Endothelial cell of umbilical vein (primary cell): Measurements from ENCODE around the gene HECA. TPM values are rescaled to one million over a fixed set of nuclear protein-coding genes. Genes with fewer than 3 reads are reported as not detected.

Source experiments
- BruUV-seq: library from RNA; stranded (reverse); fragments of 400-500 nt; replicated peaks from 2 replicates; lab custom pipeline; 2021; lab: Mats Ljungman, UMichigan
- CTCF ChIA-PET: fragments of 300-600, 350-600 bp; sonication (Branson Sonifier 250); formaldehyde crosslinking; loops from one replicate; lab custom pipeline; 2021; ENCODE audit warnings: antibody characterized with exemption, inconsistent platforms; lab: Charles Lee
- POLR2A ChIA-PET: fragments of 300-600, 350-600 bp; sonication (Branson Sonifier 250); formaldehyde crosslinking; loops from one replicate; lab custom pipeline; 2021; ENCODE audit warnings: antibody characterized with exemption, inconsistent platforms; lab: Charles Lee
- DNase-seq: peaks from one replicate; pipeline ENCODE4 v3.0.0-alpha.2; 2011; ENCODE audit warnings: low read depth, low spot score
- FAIRE-seq: peaks from 2 replicates; lab custom pipeline; 2011; peaks lifted over from hg19 to GRCh38; lab: Jason Lieb, UNC
- H2AFZ ChIP-seq: 2 replicates; pipeline ENCODE4 v1.6.0; 2012; ENCODE audit warnings: low read depth, low read length, control low read depth, inconsistent platforms
- H3K27ac ChIP-seq: 2 replicates; pipeline ENCODE4 v1.5.1; 2011; ENCODE audit warnings: low read depth, mild to moderate bottlenecking, control low read depth, low read length, moderate library complexity; ENCODE audit not compliant: insufficient read depth
- H3K27me3 ChIP-seq, 2 experiments: 2 replicates each; pipeline versions ENCODE4 v1.6.0 to v1.6.1; 2011; ENCODE audit warnings: low read length in 2 of 2, mixed read lengths in 1 of 2; ENCODE audit not compliant: control insufficient read depth in 2 of 2, insufficient read depth in 2 of 2
- H3K36me3 ChIP-seq, 2 experiments: 2 replicates in 1 of 2; 3 replicates in 1 of 2; pipeline ENCODE4 v1.5.1; 2011; ENCODE audit warnings: low read length in 2 of 2, mild to moderate bottlenecking in 1 of 2, moderate library complexity in 1 of 2; ENCODE audit not compliant: control insufficient read depth in 2 of 2, insufficient read depth in 2 of 2; ENCODE audit errors: extremely low read depth in 1 of 2
- H3K4me1 ChIP-seq: 3 replicates; pipeline ENCODE4 v1.5.1; 2011; ENCODE audit warnings: mild to moderate bottlenecking, low read length; ENCODE audit not compliant: control insufficient read depth, insufficient read depth; ENCODE audit errors: extremely low read depth
- H3K4me2 ChIP-seq: 2 replicates; pipeline ENCODE4 v1.6.1; 2011; ENCODE audit warnings: low read length, control low read depth, mixed read lengths; ENCODE audit not compliant: insufficient read depth
- H3K4me3 ChIP-seq, 3 experiments: fragments of 200-600 bp in 1 of 3; sonication (generic), shearing (Covaris generic) in 1 of 3; replicated peaks in 1 of 3; 2 replicates each; pipeline ENCODE4 v1.5.1; 2011 to 2016; ENCODE audit warnings: control low read depth in 3 of 3, low read length in 3 of 3, mild to moderate bottlenecking in 2 of 3, inconsistent platforms in 1 of 3, low read depth in 1 of 3, moderate library complexity in 1 of 3; ENCODE audit not compliant: insufficient read depth in 1 of 3
- H3K79me2 ChIP-seq: 2 replicates; pipeline ENCODE4 v1.6.0; 2012; ENCODE audit warnings: low read length, inconsistent platforms; ENCODE audit not compliant: control insufficient read depth, insufficient read depth
- H3K9ac ChIP-seq: replicated peaks from 2 replicates; pipeline ENCODE3; 2011; ENCODE audit warnings: low read length, control low read depth; ENCODE audit not compliant: insufficient read depth; ENCODE audit errors: extremely low read depth
- H3K9me1 ChIP-seq: replicated peaks from 3 replicates; pipeline ENCODE4 v1.6.0; 2011; ENCODE audit warnings: mild to moderate bottlenecking, low read length; ENCODE audit not compliant: control insufficient read depth, insufficient read depth; ENCODE audit errors: extremely low read depth
- H3K9me3 ChIP-seq: replicated peaks from 2 replicates; pipeline ENCODE4 v1.5.1; 2012; ENCODE audit warnings: low read length, inconsistent platforms; ENCODE audit not compliant: control insufficient read depth, insufficient read depth
- H4K20me1 ChIP-seq: replicated peaks from 2 replicates; pipeline ENCODE3; 2011; ENCODE audit warnings: mild to moderate bottlenecking, low read length; ENCODE audit not compliant: control insufficient read depth, insufficient read depth; ENCODE audit errors: extremely low read depth
- EZH2 ChIP-seq: IDR thresholded peaks from 2 replicates; pipeline ENCODE4 v1.6.1; 2012; ENCODE audit warnings: borderline replicate concordance, low read depth, mild to moderate bottlenecking, moderate library complexity, low read length, inconsistent platforms; ENCODE audit not compliant: severe bottlenecking
- FOS ChIP-seq: IDR thresholded peaks from 2 replicates; pipeline ENCODE4 v1.6.1; 2011; ENCODE audit warnings: mild to moderate bottlenecking, low read length, moderate library complexity, borderline replicate concordance; ENCODE audit not compliant: insufficient read depth
- GATA2 ChIP-seq: IDR thresholded peaks from 2 replicates; pipeline ENCODE4 v1.7.0; 2011; ENCODE audit warnings: low read depth, mild to moderate bottlenecking, moderate library complexity, mixed read lengths, low read length; ENCODE audit not compliant: insufficient read length, insufficient read depth
- JUN ChIP-seq: IDR thresholded peaks from 2 replicates; pipeline ENCODE4 v1.6.1; 2011; ENCODE audit warnings: borderline replicate concordance, low read depth; ENCODE audit not compliant: insufficient read length, insufficient read depth
- MYC ChIP-seq: IDR thresholded peaks from one replicate; pipeline ENCODE4 v1.6.1; 2011; ENCODE audit warnings: mild to moderate bottlenecking, low read depth, low read length
- POLR2A ChIP-seq: IDR thresholded peaks from 2 replicates; pipeline ENCODE4 v1.6.1; 2012; ENCODE audit warnings: low read depth, mild to moderate bottlenecking, control low read depth, low read length
- POLR2AphosphoS5 ChIP-seq: IDR thresholded peaks from 2 replicates; pipeline ENCODE4 v1.6.1; 2012; ENCODE audit warnings: low read depth, mild to moderate bottlenecking, control low read depth, low read length, moderate library complexity; ENCODE audit not compliant: insufficient read depth
- dilution Hi-C: fragments of 300-500 bp; cut with MboI; formaldehyde crosslinking; loops from one replicate; pipeline ENCODE4 v1.15.0; 2019; ENCODE audit warnings: low sequenced_read_pairs; ENCODE audit not compliant: extremely low pct_ligation_motif_present
- intact Hi-C: fragments of 100-400 bp; cut with micrococcal nuclease; formaldehyde crosslinking; loops from one replicate; pipeline ENCODE4 v1.10.0; 2022
- polyA plus RNA-seq, 4 experiments: library from polyadenylated mRNA; depleted of rRNA in 3 of 4; stranded (reverse) in 3 of 4; unstranded in 1 of 4; fragments of >200 nt; gene quantifications; 2 replicates each; pipeline versions ENCODE4 v1.2.1 to v1.2.3, GENCODE V29; 2011 to 2012; ENCODE audit warnings: missing spikeins in 1 of 4
- total RNA-seq: library from RNA; stranded (reverse); gene quantifications from 2 replicates; pipeline ENCODE4 v1.2.3, GENCODE V29; 2021
- TF ChIP-seq, protein P1 (sequence below), 2 donors: IDR thresholded peaks; 1 replicate in 1 of 2; 2 replicates in 1 of 2; pipeline ENCODE4 v1.5.1; 2011; ENCODE audit warnings: low read length in 2 of 2, mild to moderate bottlenecking in 2 of 2, moderate library complexity in 2 of 2, control low read depth in 1 of 2, inconsistent platforms in 1 of 2, low read depth in 1 of 2; ENCODE audit not compliant: insufficient read depth in 1 of 2; ENCODE audit errors: extremely low read depth in 1 of 2
- TF ChIP-seq, protein P2 (sequence below): IDR thresholded peaks from 2 replicates; pipeline ENCODE4 v1.6.1; 2011; ENCODE audit not compliant: insufficient read depth, insufficient read length

HECA gene
- total and polyA plus RNA-seq, 2 donors (not counting 3 experiments of a cell fraction or from before 2014, with no cell fraction given), result 5.8 to 16.7 TPM

DNA sequence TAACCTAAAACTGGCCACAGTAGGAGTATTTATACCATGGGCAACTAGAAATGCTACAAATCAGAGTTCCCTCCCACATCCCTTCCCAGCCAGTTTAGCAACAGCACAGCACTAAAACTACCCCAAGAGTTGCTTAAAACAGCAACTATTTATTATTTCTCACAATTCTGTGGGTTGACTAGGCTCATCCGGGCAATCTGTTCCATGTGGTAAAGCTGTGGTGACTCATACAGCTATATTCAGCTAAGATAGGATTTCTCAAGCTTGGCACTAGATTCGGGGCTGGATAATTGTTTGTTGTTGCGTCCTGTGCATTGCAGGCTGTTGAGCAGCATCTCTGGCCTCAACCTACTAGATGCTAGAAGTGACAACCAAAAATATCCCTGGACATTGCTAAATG, 8.6 kb upstream of the HECA start:
- Histone ChIP-seq H3K9ac (no peak overlapping the region), H3K4me3 (no peak overlapping the region), H3K27ac (no peak overlapping the region), H3K79me2 (no peaks in the 10 kb centered on the region), H3K9me3 (no peaks in the 10 kb centered on the region), H3K9me1 (no peaks in the 10 kb centered on the region), H3K4me1 (no peaks in the 10 kb centered on the region), H3K4me2 (no peak overlapping the region), H3K27me3 (no peaks in the 10 kb centered on the region), H4K20me1 (no peaks in the 10 kb centered on the region), H3K36me3 (no peaks in the 10 kb centered on the region), H2AFZ (no peak overlapping the region)
- POLR2A ChIA-PET, result no interaction called here
- TF ChIP-seq POLR2A (no peak), GATA2 (no peak), JUN (no peak), POLR2AphosphoS5 (no peak), EZH2 (no peak), MYC (no peak), FOS (no peak)
- TF ChIP-seq, protein P1, sequence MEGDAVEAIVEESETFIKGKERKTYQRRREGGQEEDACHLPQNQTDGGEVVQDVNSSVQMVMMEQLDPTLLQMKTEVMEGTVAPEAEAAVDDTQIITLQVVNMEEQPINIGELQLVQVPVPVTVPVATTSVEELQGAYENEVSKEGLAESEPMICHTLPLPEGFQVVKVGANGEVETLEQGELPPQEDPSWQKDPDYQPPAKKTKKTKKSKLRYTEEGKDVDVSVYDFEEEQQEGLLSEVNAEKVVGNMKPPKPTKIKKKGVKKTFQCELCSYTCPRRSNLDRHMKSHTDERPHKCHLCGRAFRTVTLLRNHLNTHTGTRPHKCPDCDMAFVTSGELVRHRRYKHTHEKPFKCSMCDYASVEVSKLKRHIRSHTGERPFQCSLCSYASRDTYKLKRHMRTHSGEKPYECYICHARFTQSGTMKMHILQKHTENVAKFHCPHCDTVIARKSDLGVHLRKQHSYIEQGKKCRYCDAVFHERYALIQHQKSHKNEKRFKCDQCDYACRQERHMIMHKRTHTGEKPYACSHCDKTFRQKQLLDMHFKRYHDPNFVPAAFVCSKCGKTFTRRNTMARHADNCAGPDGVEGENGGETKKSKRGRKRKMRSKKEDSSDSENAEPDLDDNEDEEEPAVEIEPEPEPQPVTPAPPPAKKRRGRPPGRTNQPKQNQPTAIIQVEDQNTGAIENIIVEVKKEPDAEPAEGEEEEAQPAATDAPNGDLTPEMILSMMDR (IDR thresholded peaks at IDR 0.05; ENCODE audit: extremely low read depth in 1 of 2, insufficient read depth in 1 of 2, low read depth in 1 of 2, low read length in 2 of 2), result no peak
- TF ChIP-seq, protein P2, sequence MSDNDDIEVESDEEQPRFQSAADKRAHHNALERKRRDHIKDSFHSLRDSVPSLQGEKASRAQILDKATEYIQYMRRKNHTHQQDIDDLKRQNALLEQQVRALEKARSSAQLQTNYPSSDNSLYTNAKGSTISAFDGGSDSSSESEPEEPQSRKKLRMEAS, result no peak
- no peak for DNase-seq
- dilution Hi-C loops (no loop called here), intact Hi-C loops (no loop called here)
- FAIRE-seq, result no peak
- BruUV-seq, result no TSS peak
- CTCF ChIA-PET, result interaction anchor here (2.7 kb wide), 1 partner anchor 239 kb away, joined by 30 read pairs; no protein-coding TSS in a partner anchor
